SIG-M5 (cell line): ENCODE data around the gene CCDC88C.

Source experiments
- DNase-seq: peaks from one replicate; lab custom pipeline; 2025; lab: John Stamatoyannopoulos, UW

Gene CCDC88C

GRCh38 chr14:91377700-91378652 lies 39.6 kb downstream of the CCDC88C start:
- DNase-seq: no peak

- no peak for DNase-seq
Measured at GRCh38 chr14:91376547-91377477, 40.8 kb downstream of the CCDC88C start.

GRCh38 chr14:91375720-91376452 lies 41.7 kb downstream of the CCDC88C start:
- no peak for DNase-seq

- no peak for DNase-seq
Measured at GRCh38 chr14:91374879-91375702, 42.5 kb downstream of the CCDC88C start.

GRCh38 chr14:91374287-91374878 lies 43.2 kb downstream of the CCDC88C start:
- no peak for DNase-seq

GRCh38 chr14:91373591-91374254 lies 43.9 kb downstream of the CCDC88C start:
- DNase-seq: no peak

GRCh38 chr14:91372671-91373495 lies 44.7 kb downstream of the CCDC88C start:
- DNase-seq: no peak

GRCh38 chr14:91371990-91372375 lies 45.6 kb downstream of the CCDC88C start:
- DNase-seq: no peak

GRCh38 chr14:91371011-91371989 lies 46.3 kb downstream of the CCDC88C start:
- DNase-seq: no peak

GRCh38 chr14:91369628-91370445 lies 47.8 kb downstream of the CCDC88C start:
- no peak for DNase-seq

- no peak for DNase-seq
Measured at GRCh38 chr14:91368776-91369416, 48.7 kb downstream of the CCDC88C start.

- DNase-seq: no peak
Measured at GRCh38 chr14:91367173-91368171, 50.1 kb downstream of the CCDC88C start.

GRCh38 chr14:91366749-91367148 lies 50.9 kb downstream of the CCDC88C start:
- no peak for DNase-seq

- no peak for DNase-seq
Measured at GRCh38 chr14:91365552-91365951, 52.1 kb downstream of the CCDC88C start.

- DNase-seq: no peak
Measured at GRCh38 chr14:91364524-91365270, 52.9 kb downstream of the CCDC88C start.
